ENCODE results near the gene SNTG2.

Gene SNTG2

GRCh38 chr2:985317-985898, 34.8 kb downstream of the SNTG2 start:
- no peak overlapping the region for H3K4me3 ChIP-seq (ENCODE audit: low read depth, low read length)
- TF ChIP-seq CTCF (IDR thresholded peaks at IDR 0.05; ENCODE audit: insufficient read depth, low read depth, low read length, missing control alignments), result no peak
- DNase-seq (ENCODE audit: low read depth), result no peak

- DNase-seq (ENCODE audit: low read depth), result no peak
- H3K4me3 ChIP-seq (ENCODE audit: low read depth, low read length), result no peak overlapping the region
- no peak for TF ChIP-seq CTCF (IDR thresholded peaks at IDR 0.05; ENCODE audit: insufficient read depth, low read depth, low read length, missing control alignments)
These were observed 37.1 kb downstream of the SNTG2 start for GRCh38 chr2:987789-988188.

- no peak for TF ChIP-seq CTCF (IDR thresholded peaks at IDR 0.05; ENCODE audit: insufficient read depth, low read depth, low read length, missing control alignments)
- H3K4me3 ChIP-seq (ENCODE audit: low read depth, low read length), result no peak overlapping the region
- no peak for DNase-seq (ENCODE audit: low read depth)
These were observed 39.3 kb downstream of the SNTG2 start for GRCh38 chr2:989781-990467.

- no peak overlapping the region for H3K4me3 ChIP-seq (ENCODE audit: low read depth, low read length)
- DNase-seq (ENCODE audit: low read depth), result no peak
- no peak for TF ChIP-seq CTCF (IDR thresholded peaks at IDR 0.05; ENCODE audit: insufficient read depth, low read depth, low read length, missing control alignments)
These were observed 40.3 kb downstream of the SNTG2 start for GRCh38 chr2:990970-991369.

- DNase-seq (ENCODE audit: low read depth), result no peak
- TF ChIP-seq CTCF (IDR thresholded peaks at IDR 0.05; ENCODE audit: insufficient read depth, low read depth, low read length, missing control alignments), result no peak
- no peak overlapping the region for H3K4me3 ChIP-seq (ENCODE audit: low read depth, low read length)
These were observed 51.7 kb downstream of the SNTG2 start for GRCh38 chr2:1002350-1002749.

- H3K4me3 ChIP-seq (ENCODE audit: low read depth, low read length), result no peak overlapping the region
- DNase-seq (ENCODE audit: low read depth), result no peak
- TF ChIP-seq CTCF (IDR thresholded peaks at IDR 0.05; ENCODE audit: insufficient read depth, low read depth, low read length, missing control alignments), result no peak
These were observed 53.7 kb downstream of the SNTG2 start for GRCh38 chr2:1004398-1004797.

Data from GM12865 (cell line).